Lower lobe of right lung (tissue), 2 donors: ENCODE data around the gene KIF26B. TPM values are rescaled to one million over a fixed set of nuclear protein-coding genes. Genes with fewer than 3 reads are reported as not detected.
A peak's percentile ranks its signal among the peaks of the same experiment; 100 is the strongest.

Source experiments
- ATAC-seq, 2 donors: fragments of 200-7000 bp; cut with Tn5 transposase; one replicate each; pipeline ENCODE4 v1.9.1; 2020 to 2022; ENCODE audit warnings: mild to moderate bottlenecking in 2 of 2, moderate library complexity in 2 of 2
- DNase-seq: peaks from one replicate; pipeline ENCODE4 v3.0.0-alpha.2; 2020
- H3K27ac ChIP-seq: fragments of 200-600 bp; one replicate; pipeline ENCODE4 v1.8.0; 2022
- H3K27me3 ChIP-seq: fragments of 200-600 bp; one replicate; pipeline ENCODE4 v1.8.0; 2022; ENCODE audit warnings: low read depth
- H3K36me3 ChIP-seq: fragments of 200-600 bp; one replicate; pipeline ENCODE4 v1.8.0; 2022; ENCODE audit warnings: mild to moderate bottlenecking
- H3K4me1 ChIP-seq: fragments of 200-600 bp; one replicate; pipeline ENCODE4 v1.8.0; 2022
- H3K4me3 ChIP-seq: fragments of 200-600 bp; one replicate; pipeline ENCODE4 v1.8.0; 2022; ENCODE audit warnings: mild to moderate bottlenecking
- H3K9me3 ChIP-seq: fragments of 200-600 bp; one replicate; pipeline ENCODE4 v1.8.0; 2022
- CTCF ChIP-seq: fragments of 200-600 bp; IDR thresholded peaks from one replicate; pipeline ENCODE4 v1.8.0; 2022; ENCODE audit warnings: antibody characterized with exemption, mild to moderate bottlenecking
- intact Hi-C: fragments of 100-400 bp; cut with DNase I; formaldehyde crosslinking; loops from one replicate; pipeline ENCODE4 v1.11.0; 2022
- total RNA-seq: library from RNA; stranded (reverse); fragmentation: NEBNext Ultra II Directional; extraction: Animal tissue kit (Norgen Biotek cat#: 25700); gene quantifications from one replicate; pipeline ENCODE4 v1.2.1, GENCODE V29; 2021
- donor health status: DM: no; HTN: yes; CAD: no; lungs with severe emphysema.

The KIF26B gene
- total RNA-seq, 1 donor from 2014 or later: 1.2 TPM

GRCh38 chr1:245459621-245460020 is 304.8 kb downstream of the KIF26B start:
- ATAC-seq (no peak), DNase-seq (no peak)
- H3K27me3 ChIP-seq: no peaks in the 10 kb centered on the region
- no peak overlapping the region for H3K27ac ChIP-seq
- intact Hi-C loops: no loop called here
- no peaks in the 10 kb centered on the region for H3K36me3 ChIP-seq
- no peaks in the 10 kb centered on the region for H3K4me1 ChIP-seq
- TF ChIP-seq CTCF: no peak
- no peak overlapping the region for H3K4me3 ChIP-seq
- no peaks in the 10 kb centered on the region for H3K9me3 ChIP-seq

GRCh38 chr1:245461681-245462080 is 306.9 kb downstream of the KIF26B start:
- Histone ChIP-seq H3K9me3 (no peaks in the 10 kb centered on the region), H3K36me3 (no peaks in the 10 kb centered on the region), H3K27ac (no peak overlapping the region), H3K27me3 (no peaks in the 10 kb centered on the region), H3K4me1 (no peaks in the 10 kb centered on the region), H3K4me3 (no peak overlapping the region)
- intact Hi-C loops: no loop called here
- TF ChIP-seq CTCF: no peak
- no peak for ATAC-seq
- no peak for DNase-seq

GRCh38 chr1:245462161-245462560 is 307.4 kb downstream of the KIF26B start:
- Histone ChIP-seq H3K4me3 (no peak overlapping the region), H3K27me3 (no peaks in the 10 kb centered on the region), H3K4me1 (no peaks in the 10 kb centered on the region), H3K36me3 (no peaks in the 10 kb centered on the region), H3K27ac (no peak overlapping the region), H3K9me3 (no peaks in the 10 kb centered on the region)
- DNase-seq (no peak), ATAC-seq (no peak)
- no peak for TF ChIP-seq CTCF
- intact Hi-C loops: no loop called here

GRCh38 chr1:245463392-245464165 is 308.8 kb downstream of the KIF26B start:
- H3K36me3 ChIP-seq: no peaks in the 10 kb centered on the region
- no peak overlapping the region for H3K27ac ChIP-seq
- intact Hi-C loops: no loop called here
- H3K9me3 ChIP-seq: no peaks in the 10 kb centered on the region
- ATAC-seq (no peak), DNase-seq (no peak)
- H3K27me3 ChIP-seq: no peaks in the 10 kb centered on the region
- no peaks in the 10 kb centered on the region for H3K4me1 ChIP-seq
- H3K4me3 ChIP-seq: no peak overlapping the region
- TF ChIP-seq CTCF: no peak

GRCh38 chr1:245464290-245464689 is 309.5 kb downstream of the KIF26B start:
- TF ChIP-seq CTCF: no peak
- H3K9me3 ChIP-seq: no peaks in the 10 kb centered on the region
- H3K36me3 ChIP-seq: no peaks in the 10 kb centered on the region
- no peak overlapping the region for H3K27ac ChIP-seq
- H3K4me1 ChIP-seq: no peaks in the 10 kb centered on the region
- H3K4me3 ChIP-seq: no peak overlapping the region
- ATAC-seq (peak in 1 of 2 donors; percentile 49), DNase-seq (no peak)
- no peaks in the 10 kb centered on the region for H3K27me3 ChIP-seq
- intact Hi-C loops: no loop called here
